BLaER1 (cell line): Measurements from ENCODE around the gene HES4.
"Not testable (repeated sequence)": the region's sequence is repeated elsewhere in the genome, so short reads cannot be mapped to it uniquely, and the experiment has no call there.

Experiments used
- H3K27ac ChIP-seq: shearing (Covaris generic); formaldehyde crosslinking; 2 replicates; pipeline ENCODE4 v1.8.1; 2022
- H3K27me3 ChIP-seq: shearing (Covaris generic); formaldehyde crosslinking; 2 replicates; pipeline ENCODE4 v1.8.1; 2022
- H3K36me3 ChIP-seq: shearing (Covaris generic); formaldehyde crosslinking; 2 replicates; pipeline ENCODE4 v1.8.1; 2022
- H3K4me1 ChIP-seq: shearing (Covaris generic); formaldehyde crosslinking; 2 replicates; pipeline ENCODE4 v1.8.1; 2022
- H3K4me2 ChIP-seq: shearing (Covaris generic); formaldehyde crosslinking; 2 replicates; pipeline ENCODE4 v1.8.1; 2022
- H3K4me3 ChIP-seq: shearing (Covaris generic); formaldehyde crosslinking; 2 replicates; pipeline ENCODE4 v1.8.1; 2022
- H3K9ac ChIP-seq: shearing (Covaris generic); formaldehyde crosslinking; 2 replicates; pipeline ENCODE4 v1.8.1; 2022
- H3K9me3 ChIP-seq: shearing (Covaris generic); formaldehyde crosslinking; 2 replicates; pipeline ENCODE4 v1.8.1; 2022
- H4K20me1 ChIP-seq: shearing (Covaris generic); formaldehyde crosslinking; 2 replicates; pipeline ENCODE4 v1.8.1; 2022
- Cebpa-rat ChIP-seq: shearing (Covaris generic); IDR thresholded peaks from 2 replicates; pipeline ENCODE4 v1.8.1; 2022

HES4 gene

DNA sequence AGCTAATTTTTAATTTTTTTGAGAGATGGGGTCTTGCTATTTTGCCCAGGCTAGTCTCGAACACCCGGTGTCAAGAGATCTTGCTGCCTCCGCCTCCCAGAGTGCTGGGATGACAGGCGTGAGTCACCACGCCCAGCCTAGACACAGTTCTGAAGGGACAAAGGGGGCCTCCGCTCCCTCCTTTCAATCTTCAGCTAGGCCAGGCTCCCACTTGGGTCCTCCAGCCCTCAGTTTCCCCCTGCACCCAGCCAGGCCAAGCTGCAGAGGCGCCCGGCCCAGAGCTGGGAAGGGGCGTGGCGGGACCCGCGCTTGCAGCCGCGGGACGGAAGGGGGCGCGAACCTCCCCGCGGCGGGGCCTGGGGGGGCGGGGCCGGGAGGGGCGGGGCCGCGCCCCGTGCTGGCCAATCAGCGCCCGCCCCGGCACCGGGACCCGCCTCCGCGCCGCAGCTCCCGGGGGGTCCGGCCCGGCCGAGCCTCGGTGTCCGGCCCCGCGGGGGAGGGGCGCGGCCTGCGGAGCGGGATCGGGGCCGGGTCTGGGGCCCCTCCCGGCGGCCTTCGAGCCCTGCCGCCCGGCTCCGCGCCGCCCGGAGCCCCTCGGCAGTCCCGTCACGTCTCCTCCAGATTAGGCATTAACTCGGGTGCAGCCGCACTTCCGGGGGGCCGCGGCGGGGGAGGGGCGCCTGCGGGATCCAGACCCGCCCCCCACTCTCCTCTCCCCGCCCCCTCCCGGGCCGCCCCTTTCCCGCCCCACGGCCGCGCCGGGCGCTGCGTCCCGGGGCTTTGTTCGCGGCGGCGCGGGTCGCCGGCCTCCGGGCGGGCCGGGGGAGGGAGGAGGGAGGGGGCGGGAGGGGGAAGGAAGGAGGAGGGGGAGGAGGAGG is 19.5 kb upstream of the HES4 start:
- Histone ChIP-seq H3K4me1 (peaks cover 66% of the 10 kb centered on the region), H3K36me3 (peaks cover 2% of the 10 kb centered on the region; the same call in 1 of the 2 replicates), H3K4me3 (peak overlapping the region; percentile 66), H3K9me3 (no peaks in the 10 kb centered on the region), H3K27ac (peak overlapping the region; percentile 78), H3K27me3 (peaks cover 9% of the 10 kb centered on the region), H3K4me2 (peak overlapping the region; percentile 54), H4K20me1 (peaks cover 30% of the 10 kb centered on the region), H3K9ac (peak overlapping the region; percentile 74; the same call in 1 of the 2 replicates)
- no peak for TF ChIP-seq Cebpa-rat

GRCh38 chr1:1018321-1018685 is 18.4 kb upstream of the HES4 start:
- not testable (repeated sequence) for H3K4me3 ChIP-seq, H3K4me2 ChIP-seq, H3K9me3 ChIP-seq, H3K36me3 ChIP-seq, H3K9ac ChIP-seq, H3K27ac ChIP-seq, H3K27me3 ChIP-seq
- Histone ChIP-seq H4K20me1 (peaks cover 20% of the 10 kb centered on the region), H3K4me1 (peaks cover 65% of the 10 kb centered on the region)

- not testable (repeated sequence) for H3K27me3 ChIP-seq, H3K4me2 ChIP-seq, H3K4me3 ChIP-seq, H3K9ac ChIP-seq, H3K36me3 ChIP-seq, H3K9me3 ChIP-seq, H3K27ac ChIP-seq
- Histone ChIP-seq H3K4me1 (peaks cover 61% of the 10 kb centered on the region), H4K20me1 (peaks cover 15% of the 10 kb centered on the region)
Observed at GRCh38 chr1:1017397-1018320, 17.8 kb upstream of the HES4 start.

DNA sequence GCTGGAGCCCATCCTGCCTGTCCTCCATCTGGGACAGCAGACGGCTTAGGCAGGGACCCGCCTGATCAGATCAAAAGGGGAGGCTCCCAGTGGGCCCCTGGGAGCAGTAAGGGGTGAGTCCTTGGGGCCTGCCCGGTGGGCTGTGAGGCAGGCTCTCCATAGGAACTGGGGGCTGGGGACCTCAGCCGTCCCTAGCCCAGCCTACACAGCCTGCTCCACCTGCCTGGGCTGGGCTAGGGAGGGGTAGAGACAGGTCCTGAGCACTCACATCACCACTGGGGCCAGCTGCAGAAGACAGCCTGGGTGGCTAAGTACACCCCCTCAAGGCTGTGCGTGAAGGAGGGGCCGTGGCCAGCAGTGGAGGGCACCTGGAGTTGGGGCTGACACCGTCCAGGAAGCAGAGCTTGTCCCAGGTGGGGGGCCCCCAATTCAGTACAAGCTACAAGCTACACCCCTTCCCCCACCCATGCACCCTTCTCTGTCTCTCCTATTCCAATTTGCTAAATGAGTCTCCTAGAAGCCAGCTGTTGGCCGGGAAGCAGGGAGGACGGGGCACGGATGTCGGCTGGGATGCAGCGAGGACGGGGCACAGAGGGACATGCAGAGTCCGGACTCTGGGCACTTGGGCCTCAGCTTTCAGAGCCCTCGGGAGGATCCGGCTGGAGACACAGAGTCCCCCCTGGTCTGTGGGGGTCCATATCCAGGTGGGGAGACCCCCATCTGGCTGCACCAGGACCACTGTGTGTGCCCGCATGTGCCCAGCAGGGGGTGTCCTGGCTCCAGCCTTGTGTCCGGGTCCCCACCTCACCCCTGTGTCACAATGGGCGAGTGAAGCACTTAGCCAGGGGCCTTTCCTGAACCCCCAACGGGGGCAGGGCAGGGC is 15.1 kb upstream of the HES4 start:
- peak overlapping the region; percentile 80 for H3K9ac ChIP-seq

GRCh38 chr1:1013922-1014648 is 14.2 kb upstream of the HES4 start:
- Histone ChIP-seq H3K4me3 (peak overlapping the region; percentile 75), H3K9me3 (peaks cover 4% of the 10 kb centered on the region; the same call in 1 of the 2 replicates)

More for the DNA sequence above, 15.1 kb upstream of the HES4 start:
- no peak for TF ChIP-seq Cebpa-rat
- Histone ChIP-seq H4K20me1 (no peaks in the 10 kb centered on the region), H3K9me3 (no peaks in the 10 kb centered on the region), H3K27ac (peak overlapping the region; percentile 83), H3K36me3 (no peaks in the 10 kb centered on the region), H3K4me1 (peaks cover 48% of the 10 kb centered on the region), H3K27me3 (no peaks in the 10 kb centered on the region), H3K4me3 (peak overlapping the region; percentile 75), H3K4me2 (peak overlapping the region; percentile 98)

GRCh38 chr1:1013105-1013921 is 13.4 kb upstream of the HES4 start, which contains the start of gene ISG15:
ISG15 (plus strand) TSS chr1:1013497; CDS start chr1:1013574, 77 bp downstream.
- Histone ChIP-seq H4K20me1 (no peaks in the 10 kb centered on the region), H3K4me1 (peaks cover 42% of the 10 kb centered on the region), H3K27ac (peak within 1 kb of the TSS; percentile 83), H3K27me3 (no peaks in the 10 kb centered on the region), H3K9ac (peak within 1 kb of the TSS; percentile 80), H3K9me3 (peaks cover 4% of the 10 kb centered on the region; the same call in 1 of the 2 replicates), H3K4me3 (peak within 1 kb of the TSS; percentile 75), H3K4me2 (peak within 1 kb of the TSS; percentile 98), H3K36me3 (no peaks in the 10 kb centered on the region)
- TF ChIP-seq Cebpa-rat, result no peak

More at GRCh38 chr1:1013922-1014648, 14.2 kb upstream of the HES4 start:
- Histone ChIP-seq H3K27me3 (no peaks in the 10 kb centered on the region), H3K36me3 (no peaks in the 10 kb centered on the region), H3K4me1 (peaks cover 46% of the 10 kb centered on the region), H4K20me1 (no peaks in the 10 kb centered on the region), H3K9ac (peak overlapping the region; percentile 80), H3K4me2 (peak overlapping the region; percentile 98), H3K27ac (peak overlapping the region; percentile 83)
- TF ChIP-seq Cebpa-rat, result no peak

DNA sequence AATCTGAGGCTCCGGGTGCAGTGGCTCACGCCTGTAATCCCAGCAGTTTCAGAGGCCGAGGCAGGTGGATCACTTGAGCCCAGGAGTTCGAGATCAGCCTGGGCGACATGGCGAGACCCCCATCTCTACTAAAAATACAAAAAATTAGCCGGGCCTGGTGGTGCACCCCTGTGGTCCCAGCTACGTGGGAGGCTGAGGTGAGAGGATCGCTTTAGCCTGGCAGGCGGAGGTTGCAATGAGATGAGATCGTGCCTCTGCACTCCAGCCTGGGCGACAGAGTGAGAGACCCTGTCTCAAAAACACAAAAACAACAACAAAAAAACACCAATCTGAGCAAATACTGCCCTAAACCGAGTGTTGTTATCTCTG is 12.8 kb upstream of the HES4 start:
- H3K9me3 ChIP-seq, H4K20me1 ChIP-seq, H3K36me3 ChIP-seq, H3K27me3 ChIP-seq: not testable (repeated sequence)
- peak overlapping the region; percentile 75 for H3K4me3 ChIP-seq
- H3K9ac ChIP-seq, result peak overlapping the region; percentile 80
- peak overlapping the region; percentile 98 for H3K4me2 ChIP-seq
- H3K27ac ChIP-seq, result peak overlapping the region; percentile 83
- H3K4me1 ChIP-seq, result peaks cover 42% of the 10 kb centered on the region

DNA sequence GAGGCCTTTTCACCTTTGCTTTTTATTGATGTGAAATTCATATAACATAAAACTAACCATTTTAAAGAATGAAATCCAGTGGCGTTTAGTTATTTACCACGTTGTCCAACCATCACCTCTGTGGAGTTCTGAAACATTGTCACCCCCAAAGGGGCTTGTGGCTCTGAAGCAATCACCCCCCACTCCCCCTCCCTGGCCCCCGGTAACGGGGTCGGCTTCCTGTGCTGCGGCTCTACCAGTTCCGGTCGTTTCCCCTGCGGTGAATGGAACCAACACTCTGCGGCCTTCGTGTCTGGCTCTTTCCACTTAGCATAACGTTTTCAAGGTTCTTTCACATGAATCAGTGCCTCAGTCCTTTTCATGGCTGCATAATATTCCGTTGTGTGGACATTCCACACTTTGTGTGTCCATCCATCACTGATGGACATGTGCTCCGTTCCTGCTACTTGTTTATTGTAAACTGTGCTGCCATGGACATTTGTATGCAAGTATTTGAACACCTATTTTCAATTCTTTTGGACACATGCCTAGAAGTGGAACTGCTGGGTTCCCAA is 11.6 kb upstream of the HES4 start:
- peaks cover 37% of the 10 kb centered on the region for H3K4me1 ChIP-seq
- no peaks in the 10 kb centered on the region for H3K27me3 ChIP-seq
- no peaks in the 10 kb centered on the region for H3K36me3 ChIP-seq
- H3K4me3 ChIP-seq, result no peak overlapping the region
- no peak overlapping the region for H3K4me2 ChIP-seq
- TF ChIP-seq Cebpa-rat, result no peak
- H3K9ac ChIP-seq, result no peak overlapping the region
- H4K20me1 ChIP-seq, result no peaks in the 10 kb centered on the region
- H3K27ac ChIP-seq, result no peak overlapping the region
- peaks cover 4% of the 10 kb centered on the region; the same call in 1 of the 2 replicates for H3K9me3 ChIP-seq

GRCh38 chr1:1010131-1010530 is 10.2 kb upstream of the HES4 start:
- H4K20me1 ChIP-seq, H3K4me3 ChIP-seq, H3K27me3 ChIP-seq, H3K9ac ChIP-seq, H3K9me3 ChIP-seq, H3K27ac ChIP-seq, H3K4me2 ChIP-seq, H3K36me3 ChIP-seq: not testable (repeated sequence)
- H3K4me1 ChIP-seq, result peaks cover 39% of the 10 kb centered on the region
